Measurements from ENCODE around the gene ASCC1. TPM values are rescaled to one million over a fixed set of nuclear protein-coding genes. Genes with fewer than 3 reads are reported as not detected.

The ASCC1 gene
- total RNA-seq, 1 donor from 2014 or later: 21.4 TPM

DNA sequence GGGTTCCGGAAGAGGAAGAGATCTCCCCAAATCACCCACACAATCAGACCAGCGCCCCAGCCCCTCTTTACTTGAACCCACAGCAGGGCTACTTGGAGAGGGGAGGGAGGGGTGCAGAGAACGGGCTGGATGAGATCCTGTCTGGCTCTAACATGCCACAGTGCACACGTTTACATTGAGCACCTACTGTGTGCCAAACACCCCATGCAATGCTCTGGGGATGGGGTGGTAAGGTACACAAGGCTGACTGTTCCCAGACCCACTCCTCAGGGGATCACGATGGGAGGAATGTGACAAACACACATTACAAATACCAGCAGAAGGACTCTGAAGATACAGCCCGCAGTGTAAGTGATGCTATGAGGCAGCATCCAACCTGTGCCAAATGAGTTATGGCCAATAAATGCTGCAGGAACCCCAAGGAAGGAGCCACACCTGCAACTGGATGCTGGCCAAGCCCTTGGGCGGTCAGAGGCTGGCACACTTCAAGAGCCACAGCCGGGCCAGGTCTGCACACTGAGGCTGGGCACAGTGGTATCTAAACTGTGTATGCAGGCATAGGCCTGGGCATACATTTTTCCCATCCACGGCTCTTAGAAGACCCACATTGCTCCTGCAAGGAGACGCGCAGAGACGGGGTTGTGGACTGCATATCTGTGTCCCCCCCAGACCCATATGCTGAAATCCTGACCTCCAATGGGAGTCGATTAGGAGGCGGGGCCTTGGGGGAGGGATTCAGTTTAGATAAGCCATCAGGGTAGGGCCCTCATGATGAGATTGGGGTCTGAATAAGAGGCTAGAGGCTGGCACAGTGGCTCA is 134.1 kb downstream of the ASCC1 start:
- no peak overlapping the region for H3K9ac ChIP-seq (ENCODE audit: low read depth in 1 of 3, low read length in 3 of 3)
- no peaks in the 10 kb centered on the region for H3K36me3 ChIP-seq (ENCODE audit: control insufficient read depth in 3 of 3, insufficient read depth in 3 of 3, low read length in 3 of 3)
- peaks cover 0 to 7% (median 0%) of the 10 kb centered on the region in 3 donors for H3K4me1 ChIP-seq (ENCODE audit: control insufficient read depth in 3 of 3, insufficient read depth in 3 of 3, low read length in 3 of 3)
- no peak overlapping the region for H3K27ac ChIP-seq (ENCODE audit: low read depth, low read length)
- H3K9me3 ChIP-seq (ENCODE audit: control insufficient read depth in 3 of 3, low read length in 3 of 3): no peaks in the 10 kb centered on the region
- H3K4me3 ChIP-seq (ENCODE audit: low read length in 3 of 3): no peak overlapping the region
- H3K27me3 ChIP-seq (ENCODE audit: control insufficient read depth in 3 of 3, insufficient read depth in 3 of 3, low read length in 3 of 3): no peaks in the 10 kb centered on the region

DNA sequence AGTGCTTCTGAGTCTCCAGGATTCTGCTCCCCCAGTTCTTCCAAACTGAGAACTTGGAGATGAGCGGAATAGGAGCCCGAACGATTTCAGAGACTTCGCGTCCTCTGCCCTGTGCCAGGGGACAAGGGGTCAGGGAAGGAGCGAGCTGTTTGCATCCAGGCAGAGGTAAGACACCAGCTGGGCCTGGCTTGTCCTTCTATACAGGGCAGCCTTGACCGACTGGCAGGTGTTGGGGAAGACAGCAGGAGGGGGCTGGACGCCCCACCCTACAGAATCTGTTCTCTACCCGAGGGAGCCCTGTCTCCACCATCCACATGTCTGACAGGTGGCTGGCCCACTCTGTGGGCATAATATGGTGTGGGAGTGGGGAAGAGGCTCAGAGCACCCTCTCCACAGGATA is 134.9 kb downstream of the ASCC1 start:
- Histone ChIP-seq H3K4me1 (ENCODE audit: control insufficient read depth in 3 of 3, insufficient read depth in 3 of 3, low read length in 3 of 3) (peaks cover 0 to 7% (median 0%) of the 10 kb centered on the region in 3 donors), H3K4me3 (ENCODE audit: low read length in 3 of 3) (no peak overlapping the region), H3K9me3 (ENCODE audit: control insufficient read depth in 3 of 3, low read length in 3 of 3) (no peaks in the 10 kb centered on the region), H3K9ac (ENCODE audit: low read depth in 1 of 3, low read length in 3 of 3) (peak overlapping the region in 1 of 3 donors; percentile 30), H3K36me3 (ENCODE audit: control insufficient read depth in 3 of 3, insufficient read depth in 3 of 3, low read length in 3 of 3) (no peaks in the 10 kb centered on the region), H3K27ac (ENCODE audit: low read depth, low read length) (no peak overlapping the region), H3K27me3 (ENCODE audit: control insufficient read depth in 3 of 3, insufficient read depth in 3 of 3, low read length in 3 of 3) (no peaks in the 10 kb centered on the region)

DNA sequence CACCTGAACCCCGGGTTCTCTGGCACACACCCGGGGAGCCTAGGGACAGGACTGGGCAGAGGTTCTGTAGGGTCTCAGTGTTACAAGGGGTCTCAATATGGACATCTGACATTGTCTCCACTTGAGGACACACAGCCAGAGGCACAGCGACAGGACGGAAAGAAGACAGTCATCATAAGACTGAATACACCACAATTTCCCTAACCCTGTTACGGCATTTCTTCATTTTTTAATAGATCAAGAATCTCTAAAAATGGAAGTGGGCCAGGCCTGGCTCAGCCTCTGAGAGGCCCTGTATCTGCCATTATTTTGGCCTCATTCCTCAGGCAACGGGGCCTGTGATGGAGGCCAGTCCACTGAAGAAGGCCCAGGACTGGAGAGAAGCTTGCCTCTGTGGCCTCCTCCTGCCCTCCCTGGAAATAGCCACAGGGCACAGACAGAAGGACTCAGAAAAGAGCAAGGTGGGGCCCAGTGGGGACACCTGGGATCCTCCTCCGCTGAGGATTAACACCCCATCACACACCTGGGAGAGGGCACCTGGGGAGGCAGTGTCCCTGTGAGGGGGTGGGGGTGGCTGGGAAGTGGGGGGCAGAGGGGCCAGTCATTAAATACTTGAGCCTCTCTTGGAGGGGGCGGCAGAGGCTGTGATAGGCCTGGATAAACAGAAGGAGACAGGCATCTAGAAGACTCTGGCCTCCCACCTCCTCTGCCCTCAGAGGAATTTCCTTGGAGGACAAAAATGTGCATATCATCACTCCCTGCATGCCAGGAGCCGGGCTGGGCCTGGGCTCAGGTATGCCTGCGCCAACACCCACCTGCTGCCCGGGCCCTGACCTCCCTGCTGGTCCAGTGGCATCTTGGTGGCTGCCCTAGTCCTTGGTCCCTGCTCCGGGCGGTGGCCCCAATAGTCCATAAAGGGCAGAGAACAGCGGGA is 135.8 kb downstream of the ASCC1 start:
- no peaks in the 10 kb centered on the region for H3K36me3 ChIP-seq (ENCODE audit: control insufficient read depth in 3 of 3, insufficient read depth in 3 of 3, low read length in 3 of 3)
- H3K27ac ChIP-seq (ENCODE audit: low read depth, low read length): no peak overlapping the region
- H3K27me3 ChIP-seq (ENCODE audit: control insufficient read depth in 3 of 3, insufficient read depth in 3 of 3, low read length in 3 of 3): no peaks in the 10 kb centered on the region
- peaks cover 0 to 7% (median 0%) of the 10 kb centered on the region in 3 donors for H3K4me1 ChIP-seq (ENCODE audit: control insufficient read depth in 3 of 3, insufficient read depth in 3 of 3, low read length in 3 of 3)
- no peaks in the 10 kb centered on the region for H3K9me3 ChIP-seq (ENCODE audit: control insufficient read depth in 3 of 3, low read length in 3 of 3)
- no peak overlapping the region for H3K4me3 ChIP-seq (ENCODE audit: low read length in 3 of 3)
- no peak overlapping the region for H3K9ac ChIP-seq (ENCODE audit: low read depth in 1 of 3, low read length in 3 of 3)

DNA sequence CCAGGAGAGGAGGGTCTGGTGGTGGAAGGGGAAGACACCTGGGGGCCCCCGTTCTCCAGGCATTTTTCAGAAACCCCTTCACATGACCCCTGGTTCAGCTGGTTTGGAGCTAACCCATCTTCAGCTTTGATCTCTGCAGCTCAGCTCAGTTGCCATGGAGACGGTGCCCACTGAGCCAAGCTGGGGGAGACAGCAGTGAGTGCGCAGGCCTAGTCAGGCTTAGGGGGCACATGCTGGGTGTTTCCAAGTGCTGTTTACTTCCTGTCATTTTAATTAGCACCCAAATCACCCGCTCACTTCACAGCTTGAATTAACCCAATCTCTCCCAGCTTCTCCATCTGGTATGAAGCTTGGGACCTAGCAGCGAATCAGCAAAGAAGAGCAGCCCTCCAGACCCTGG is 136.7 kb downstream of the ASCC1 start:
- Histone ChIP-seq H3K9ac (ENCODE audit: low read depth in 1 of 3, low read length in 3 of 3) (no peak overlapping the region), H3K4me3 (ENCODE audit: low read length in 3 of 3) (no peak overlapping the region), H3K4me1 (ENCODE audit: control insufficient read depth in 3 of 3, insufficient read depth in 3 of 3, low read length in 3 of 3) (peaks cover 0 to 7% (median 0%) of the 10 kb centered on the region in 3 donors), H3K27ac (ENCODE audit: low read depth, low read length) (no peak overlapping the region), H3K36me3 (ENCODE audit: control insufficient read depth in 3 of 3, insufficient read depth in 3 of 3, low read length in 3 of 3) (no peaks in the 10 kb centered on the region), H3K9me3 (ENCODE audit: control insufficient read depth in 3 of 3, low read length in 3 of 3) (no peaks in the 10 kb centered on the region), H3K27me3 (ENCODE audit: control insufficient read depth in 3 of 3, insufficient read depth in 3 of 3, low read length in 3 of 3) (no peaks in the 10 kb centered on the region)

DNA sequence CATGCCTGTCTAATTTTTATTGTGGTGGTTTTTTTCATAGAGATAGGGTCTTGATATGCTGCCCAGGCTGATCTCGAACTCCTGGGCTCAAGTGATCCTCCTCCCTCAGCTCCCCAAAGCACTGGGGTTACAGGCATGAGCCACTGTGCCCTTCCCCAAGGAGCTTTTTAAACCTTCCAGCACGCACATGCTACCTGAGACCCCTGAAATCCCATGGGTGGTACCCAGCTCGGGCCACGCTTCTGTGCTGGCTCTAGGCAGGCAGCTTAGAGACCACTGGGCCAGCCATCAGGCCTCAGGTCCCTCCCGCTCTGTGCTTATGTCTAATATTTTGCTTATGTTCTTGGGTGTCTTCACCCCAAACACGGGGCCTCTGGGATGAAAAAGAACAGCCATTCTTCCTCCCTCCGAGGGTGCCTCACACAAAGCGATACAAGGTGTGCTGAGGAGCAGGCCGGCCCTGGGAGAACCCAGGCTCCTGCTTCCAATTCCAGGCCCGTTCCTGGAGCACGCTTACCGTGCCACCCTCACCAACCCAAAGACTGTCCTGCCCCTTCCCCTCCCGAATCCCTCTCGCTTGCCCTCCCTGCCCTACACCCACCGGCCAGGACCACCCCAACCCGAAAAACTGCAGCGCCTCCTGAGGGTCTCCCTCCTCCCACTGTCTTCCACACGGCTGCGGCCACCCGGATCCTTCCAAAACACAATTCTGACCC is 138.6 kb downstream of the ASCC1 start:
- Histone ChIP-seq H3K27ac (ENCODE audit: low read depth, low read length) (no peak overlapping the region), H3K4me1 (ENCODE audit: control insufficient read depth in 3 of 3, insufficient read depth in 3 of 3, low read length in 3 of 3) (peaks cover 0 to 3% (median 0%) of the 10 kb centered on the region in 3 donors), H3K9ac (ENCODE audit: low read depth in 1 of 3, low read length in 3 of 3) (no peak overlapping the region), H3K27me3 (ENCODE audit: control insufficient read depth in 3 of 3, insufficient read depth in 3 of 3, low read length in 3 of 3) (no peaks in the 10 kb centered on the region), H3K4me3 (ENCODE audit: low read length in 3 of 3) (no peak overlapping the region), H3K36me3 (ENCODE audit: control insufficient read depth in 3 of 3, insufficient read depth in 3 of 3, low read length in 3 of 3) (no peaks in the 10 kb centered on the region), H3K9me3 (ENCODE audit: control insufficient read depth in 3 of 3, low read length in 3 of 3) (no peaks in the 10 kb centered on the region)

GRCh38 chr10:72076756-72077155 is 139.3 kb downstream of the ASCC1 start:
- Histone ChIP-seq H3K36me3 (ENCODE audit: control insufficient read depth in 3 of 3, insufficient read depth in 3 of 3, low read length in 3 of 3) (no peaks in the 10 kb centered on the region), H3K27ac (ENCODE audit: low read depth, low read length) (no peak overlapping the region), H3K9me3 (ENCODE audit: control insufficient read depth in 3 of 3, low read length in 3 of 3) (no peaks in the 10 kb centered on the region), H3K9ac (ENCODE audit: low read depth in 1 of 3, low read length in 3 of 3) (no peak overlapping the region), H3K4me3 (ENCODE audit: low read length in 3 of 3) (no peak overlapping the region), H3K27me3 (ENCODE audit: control insufficient read depth in 3 of 3, insufficient read depth in 3 of 3, low read length in 3 of 3) (no peaks in the 10 kb centered on the region), H3K4me1 (ENCODE audit: control insufficient read depth in 3 of 3, insufficient read depth in 3 of 3, low read length in 3 of 3) (peaks cover 0 to under 1% (median 0%) of the 10 kb centered on the region in 3 donors)

DNA sequence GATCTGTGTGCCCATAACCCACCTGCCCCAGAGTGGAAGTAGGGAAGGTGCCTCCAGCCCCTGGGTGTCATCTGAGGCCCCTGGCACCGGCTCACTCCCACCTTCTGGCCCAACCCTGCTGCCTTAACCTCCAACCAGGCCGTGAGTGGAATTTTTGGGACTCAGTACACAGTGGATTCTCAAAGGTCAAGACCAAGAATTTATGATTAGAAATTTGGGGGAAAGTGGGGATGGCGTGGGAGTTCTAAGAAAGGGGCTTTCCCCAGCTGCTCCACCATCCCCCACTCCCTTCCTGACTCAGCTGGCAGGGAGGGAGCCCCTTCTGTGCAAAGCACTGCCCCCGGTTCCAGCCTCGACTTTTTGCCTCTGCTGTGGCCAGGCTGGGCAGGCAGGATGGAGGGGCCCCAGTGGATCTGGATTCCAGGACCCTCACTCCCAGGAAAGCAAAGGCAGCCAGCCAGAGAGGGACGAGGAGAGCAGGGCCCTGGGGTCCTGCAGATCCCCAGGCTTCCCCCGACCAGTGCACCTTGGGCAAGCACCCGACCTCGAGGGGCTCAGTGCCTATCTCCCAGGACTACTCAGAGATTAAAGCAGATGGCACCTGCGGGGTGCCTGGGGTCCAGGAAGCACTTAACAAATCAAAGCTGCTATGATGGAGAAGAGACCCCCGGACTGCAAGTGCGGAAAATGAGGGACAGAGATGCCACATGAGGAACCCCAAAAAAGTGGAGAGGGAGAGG is 140.5 kb downstream of the ASCC1 start:
- H3K4me3 ChIP-seq (ENCODE audit: low read length in 3 of 3): no peak overlapping the region
- H3K27ac ChIP-seq (ENCODE audit: low read depth, low read length): no peak overlapping the region
- no peaks in the 10 kb centered on the region for H3K9me3 ChIP-seq (ENCODE audit: control insufficient read depth in 3 of 3, low read length in 3 of 3)
- no peak overlapping the region for H3K9ac ChIP-seq (ENCODE audit: low read depth in 1 of 3, low read length in 3 of 3)
- H3K4me1 ChIP-seq (ENCODE audit: control insufficient read depth in 3 of 3, insufficient read depth in 3 of 3, low read length in 3 of 3): no peaks in the 10 kb centered on the region
- H3K27me3 ChIP-seq (ENCODE audit: control insufficient read depth in 3 of 3, insufficient read depth in 3 of 3, low read length in 3 of 3): no peaks in the 10 kb centered on the region
- no peaks in the 10 kb centered on the region for H3K36me3 ChIP-seq (ENCODE audit: control insufficient read depth in 3 of 3, insufficient read depth in 3 of 3, low read length in 3 of 3)

DNA sequence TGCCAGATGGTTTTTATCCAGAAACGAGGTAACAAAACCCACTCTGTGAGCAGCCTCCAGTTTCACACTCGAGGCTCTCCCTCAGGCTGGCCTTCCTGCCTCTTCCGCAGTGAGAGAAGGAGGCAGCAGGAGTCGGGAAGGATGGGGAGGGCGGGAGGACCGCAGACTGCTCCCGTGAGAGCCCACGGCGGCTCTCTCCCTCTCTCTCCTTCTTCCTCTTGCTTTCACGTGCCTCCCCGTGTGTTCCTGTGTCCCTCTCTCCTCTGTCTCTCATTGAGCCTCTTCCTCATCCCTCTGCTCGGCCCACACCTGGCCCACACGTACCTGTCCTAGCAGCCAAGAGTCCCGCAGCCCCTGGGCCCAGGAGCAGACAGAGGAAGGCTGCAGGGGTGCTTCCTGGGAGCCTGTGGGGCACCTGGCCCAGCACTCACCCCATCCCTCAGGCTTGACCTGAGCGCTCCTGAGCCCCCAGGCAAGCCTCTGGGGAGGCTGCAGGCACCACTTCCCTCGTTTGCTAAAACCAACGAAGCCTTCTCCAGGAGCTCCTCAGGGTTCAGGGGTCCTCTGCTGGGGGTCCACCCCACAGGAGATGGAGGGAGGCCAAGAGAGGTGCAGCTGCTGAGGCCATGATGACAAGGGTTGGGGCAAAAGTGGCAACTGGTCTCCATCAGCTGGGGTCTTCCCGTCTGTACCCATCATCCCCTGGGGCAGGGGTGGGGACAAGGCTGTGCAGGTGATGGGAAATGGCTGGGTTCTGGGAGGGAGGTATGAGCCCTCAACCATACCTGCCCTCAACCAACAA is 141.3 kb downstream of the ASCC1 start:
- no peaks in the 10 kb centered on the region for H3K27me3 ChIP-seq (ENCODE audit: control insufficient read depth in 3 of 3, insufficient read depth in 3 of 3, low read length in 3 of 3)
- H3K9me3 ChIP-seq (ENCODE audit: control insufficient read depth in 3 of 3, low read length in 3 of 3): no peaks in the 10 kb centered on the region
- H3K9ac ChIP-seq (ENCODE audit: low read depth in 1 of 3, low read length in 3 of 3): no peak overlapping the region
- no peak overlapping the region for H3K27ac ChIP-seq (ENCODE audit: low read depth, low read length)
- no peaks in the 10 kb centered on the region for H3K4me1 ChIP-seq (ENCODE audit: control insufficient read depth in 3 of 3, insufficient read depth in 3 of 3, low read length in 3 of 3)
- H3K4me3 ChIP-seq (ENCODE audit: low read length in 3 of 3): no peak overlapping the region
- H3K36me3 ChIP-seq (ENCODE audit: control insufficient read depth in 3 of 3, insufficient read depth in 3 of 3, low read length in 3 of 3): no peaks in the 10 kb centered on the region

All from skeletal muscle tissue (tissue), 4 donors.